Activated B cell treated with CpG ODN at 0.5 μM for 24 hours (primary cell): ENCODE results near the gene INPP4B. TPM values are rescaled to one million over a fixed set of nuclear protein-coding genes. Genes with fewer than 3 reads are reported as not detected.

Experiments used
- ATAC-seq: fragments of 200-7000 bp; cut with Tn5 transposase; one replicate; pipeline ENCODE4 v1.10.0; 2021; ENCODE audit warnings: low read depth, mild to moderate bottlenecking, moderate library complexity
- CTCF ChIA-PET: fragments of 350-600 bp; sonication (Branson Sonifier 250); formaldehyde crosslinking; loops from one replicate; lab custom pipeline; 2021; ENCODE audit warnings: antibody characterized with exemption; lab: Charles Lee
- POLR2A ChIA-PET: fragments of 350-600 bp; sonication (Branson Sonifier 250); formaldehyde crosslinking; loops from one replicate; lab custom pipeline; 2021; ENCODE audit warnings: antibody characterized with exemption; lab: Charles Lee
- DNase-seq: peaks from one replicate; pipeline ENCODE4 v3.0.0; 2022
- H3K27ac Mint-ChIP-seq: one replicate; pipeline ENCODE4 v1.8.0; 2020; ENCODE audit warnings: mixed read lengths
- H3K27me3 Mint-ChIP-seq: one replicate; pipeline ENCODE4 v1.8.0; 2021; ENCODE audit warnings: mixed read lengths
- H3K36me3 Mint-ChIP-seq: one replicate; pipeline ENCODE4 v1.8.0; 2021; ENCODE audit warnings: low read depth, mixed read lengths
- H3K4me1 Mint-ChIP-seq: one replicate; pipeline ENCODE4 v1.8.0; 2021; ENCODE audit warnings: mixed read lengths
- H3K4me3 Mint-ChIP-seq: one replicate; pipeline ENCODE4 v1.8.0; 2020; ENCODE audit warnings: mild to moderate bottlenecking, mixed read lengths
- H3K9me3 Mint-ChIP-seq: one replicate; pipeline ENCODE4 v1.8.0; 2020; ENCODE audit warnings: mixed read lengths
- intact Hi-C: fragments of 100-400 bp; cut with micrococcal nuclease; formaldehyde crosslinking; loops from one replicate; pipeline ENCODE4 v1.15.1; 2024
- total RNA-seq: library from RNA; stranded (reverse); gene quantifications from 2 replicates; pipeline ENCODE4 v1.2.3, GENCODE V29; 2022
- TF ChIP-seq, protein P1 (sequence below): fragments of 200-600 bp; IDR thresholded peaks from one replicate; pipeline ENCODE4 v1.8.0; 2022; ENCODE audit warnings: antibody characterized with exemption, mild to moderate bottlenecking

INPP4B gene
- total RNA-seq, 1 donor from 2014 or later, result 0.11 TPM

- no peak for ATAC-seq
- H3K4me3 Mint-ChIP-seq, result no peak overlapping the region
- no peaks in the 10 kb centered on the region for H3K9me3 Mint-ChIP-seq
- no peaks in the 10 kb centered on the region for H3K27me3 Mint-ChIP-seq
- no peak overlapping the region for H3K27ac Mint-ChIP-seq
- ChIA-PET POLR2A (no interaction called here), CTCF (no interaction called here)
- H3K4me1 Mint-ChIP-seq, result no peaks in the 10 kb centered on the region
- TF ChIP-seq, protein P1, sequence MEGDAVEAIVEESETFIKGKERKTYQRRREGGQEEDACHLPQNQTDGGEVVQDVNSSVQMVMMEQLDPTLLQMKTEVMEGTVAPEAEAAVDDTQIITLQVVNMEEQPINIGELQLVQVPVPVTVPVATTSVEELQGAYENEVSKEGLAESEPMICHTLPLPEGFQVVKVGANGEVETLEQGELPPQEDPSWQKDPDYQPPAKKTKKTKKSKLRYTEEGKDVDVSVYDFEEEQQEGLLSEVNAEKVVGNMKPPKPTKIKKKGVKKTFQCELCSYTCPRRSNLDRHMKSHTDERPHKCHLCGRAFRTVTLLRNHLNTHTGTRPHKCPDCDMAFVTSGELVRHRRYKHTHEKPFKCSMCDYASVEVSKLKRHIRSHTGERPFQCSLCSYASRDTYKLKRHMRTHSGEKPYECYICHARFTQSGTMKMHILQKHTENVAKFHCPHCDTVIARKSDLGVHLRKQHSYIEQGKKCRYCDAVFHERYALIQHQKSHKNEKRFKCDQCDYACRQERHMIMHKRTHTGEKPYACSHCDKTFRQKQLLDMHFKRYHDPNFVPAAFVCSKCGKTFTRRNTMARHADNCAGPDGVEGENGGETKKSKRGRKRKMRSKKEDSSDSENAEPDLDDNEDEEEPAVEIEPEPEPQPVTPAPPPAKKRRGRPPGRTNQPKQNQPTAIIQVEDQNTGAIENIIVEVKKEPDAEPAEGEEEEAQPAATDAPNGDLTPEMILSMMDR, result no peak
- intact Hi-C loops, result no loop called here
- no peaks in the 10 kb centered on the region for H3K36me3 Mint-ChIP-seq
- DNase-seq, result no peak
These were observed 145.1 kb downstream of the INPP4B start for GRCh38 chr4:142701017-142701416.

GRCh38 chr4:142700531-142700930, 145.6 kb downstream of the INPP4B start:
- DNase-seq (no peak), ATAC-seq (no peak)
- intact Hi-C loops, result no loop called here
- TF ChIP-seq, protein P1, result no peak
- CTCF ChIA-PET, result no interaction called here
- POLR2A ChIA-PET, result no interaction called here
- no peaks in the 10 kb centered on the region for H3K27me3 Mint-ChIP-seq
- H3K9me3 Mint-ChIP-seq, result no peaks in the 10 kb centered on the region
- H3K4me1 Mint-ChIP-seq, result no peaks in the 10 kb centered on the region
- no peak overlapping the region for H3K4me3 Mint-ChIP-seq
- no peak overlapping the region for H3K27ac Mint-ChIP-seq
- H3K36me3 Mint-ChIP-seq, result no peaks in the 10 kb centered on the region

DNA sequence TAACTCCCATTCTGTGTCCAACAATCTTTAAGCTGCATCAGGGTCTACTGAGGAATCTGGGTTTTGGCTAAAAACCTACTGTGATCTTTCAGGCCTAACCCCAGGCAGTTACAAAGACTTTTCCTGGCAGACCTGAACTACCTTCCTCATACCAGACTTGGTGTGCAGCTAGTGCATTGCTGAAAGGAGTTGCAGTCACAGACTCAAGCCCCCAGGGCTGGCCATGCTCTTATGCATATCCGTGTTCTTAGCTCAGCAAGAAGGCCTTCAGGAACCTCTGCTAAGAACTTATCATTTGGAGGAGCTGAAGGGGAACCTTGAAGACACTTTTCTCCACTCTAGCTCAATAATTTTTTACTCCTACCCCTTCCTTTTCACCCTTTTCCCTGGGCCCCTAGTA, 147.5 kb downstream of the INPP4B start:
- TF ChIP-seq, protein P1, result no peak
- Mint-ChIP-seq H3K27ac (no peak overlapping the region), H3K27me3 (no peaks in the 10 kb centered on the region), H3K36me3 (no peaks in the 10 kb centered on the region), H3K4me1 (no peaks in the 10 kb centered on the region), H3K9me3 (no peaks in the 10 kb centered on the region), H3K4me3 (no peak overlapping the region)
- no peak for DNase-seq
- CTCF ChIA-PET, result no interaction called here
- intact Hi-C loops, result no loop called here
- no peak for ATAC-seq
- POLR2A ChIA-PET, result no interaction called here

DNA sequence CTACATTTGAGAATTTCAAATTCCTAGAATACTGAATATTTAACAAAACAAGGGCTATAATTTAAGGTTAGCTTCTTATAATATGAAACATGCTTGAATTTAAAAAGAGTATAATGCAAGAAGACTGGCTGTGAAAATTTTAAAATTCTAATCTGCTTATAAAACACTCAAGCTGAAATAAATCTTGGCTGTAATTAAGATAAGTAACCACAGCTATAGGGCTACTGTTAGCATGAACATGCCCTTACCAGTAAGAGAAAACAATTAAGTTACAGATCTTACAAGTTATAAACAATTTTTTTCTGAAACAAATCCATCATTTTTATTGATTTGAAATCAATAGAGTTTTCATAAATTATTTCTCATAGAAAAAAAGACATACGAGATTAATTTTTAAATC, 148.2 kb downstream of the INPP4B start:
- ChIA-PET CTCF (no interaction called here), POLR2A (no interaction called here)
- no peak for ATAC-seq
- Mint-ChIP-seq H3K4me3 (no peak overlapping the region), H3K36me3 (no peaks in the 10 kb centered on the region), H3K27ac (no peak overlapping the region), H3K9me3 (no peaks in the 10 kb centered on the region), H3K27me3 (no peaks in the 10 kb centered on the region), H3K4me1 (no peaks in the 10 kb centered on the region)
- TF ChIP-seq, protein P1, result no peak
- no peak for DNase-seq
- intact Hi-C loops, result no loop called here

GRCh38 chr4:142697320-142697719, 148.8 kb downstream of the INPP4B start:
- intact Hi-C loops, result no loop called here
- H3K36me3 Mint-ChIP-seq, result no peaks in the 10 kb centered on the region

More at GRCh38 chr4:142697320-142697719, 148.8 kb downstream of the INPP4B start:
- Mint-ChIP-seq H3K9me3 (no peaks in the 10 kb centered on the region), H3K4me3 (no peak overlapping the region), H3K4me1 (no peaks in the 10 kb centered on the region), H3K27me3 (no peaks in the 10 kb centered on the region), H3K27ac (no peak overlapping the region)
- ChIA-PET CTCF (no interaction called here), POLR2A (no interaction called here)
- ATAC-seq (no peak), DNase-seq (no peak)
- TF ChIP-seq, protein P1, result no peak
